NCI-H345 (cell line): ENCODE data around the gene KRTAP17-1.

ENCODE experiments used
- DNase-seq: peaks from one replicate; lab custom pipeline; 2025; lab: John Stamatoyannopoulos, UW

Gene KRTAP17-1

GRCh38 chr17:41332239-41332638 lies 16.7 kb upstream of the KRTAP17-1 start:
- no peak for DNase-seq

GRCh38 chr17:41331606-41332005 lies 16.1 kb upstream of the KRTAP17-1 start:
- DNase-seq = no peak

GRCh38 chr17:41329279-41329948 lies 13.9 kb upstream of the KRTAP17-1 start:
- peak; percentile 55 for DNase-seq

GRCh38 chr17:41328207-41328606 lies 12.7 kb upstream of the KRTAP17-1 start:
- no peak for DNase-seq

GRCh38 chr17:41327411-41328120 lies 12.1 kb upstream of the KRTAP17-1 start:
- no peak for DNase-seq

GRCh38 chr17:41326173-41327145 lies 10.9 kb upstream of the KRTAP17-1 start:
- no peak for DNase-seq

- DNase-seq = no peak
These were observed 10.1 kb upstream of the KRTAP17-1 start for GRCh38 chr17:41325611-41326010.

GRCh38 chr17:41325126-41325525 lies 9.6 kb upstream of the KRTAP17-1 start:
- no peak for DNase-seq

- DNase-seq = peak; percentile 4
These were observed 8.9 kb upstream of the KRTAP17-1 start for GRCh38 chr17:41324180-41325075.

GRCh38 chr17:41322903-41323895 lies 7.7 kb upstream of the KRTAP17-1 start:
- no peak for DNase-seq

- DNase-seq = peak; percentile 47
These were observed 6.8 kb upstream of the KRTAP17-1 start for GRCh38 chr17:41322094-41322902.

GRCh38 chr17:41318231-41318630 lies 2.7 kb upstream of the KRTAP17-1 start:
- no peak for DNase-seq

GRCh38 chr17:41315814-41316445 lies 420 bp upstream of the KRTAP17-1 start:
- DNase-seq = no peak

GRCh38 chr17:41311111-41311510 lies 4.4 kb downstream of the KRTAP17-1 start:
- DNase-seq = no peak

- no peak for DNase-seq
These were observed 6.6 kb downstream of the KRTAP17-1 start, which contains the start of gene KRTAP16-1 for GRCh38 chr17:41308918-41309359. TSS of gene KRTAP16-1 (minus strand) at chr17:41309309. CDS start at chr17:41309253, 56 bp downstream.

- DNase-seq = peak; percentile 13
These were observed 7.1 kb downstream of the KRTAP17-1 start for GRCh38 chr17:41308251-41308917.

GRCh38 chr17:41307647-41308046 lies 7.9 kb downstream of the KRTAP17-1 start:
- DNase-seq = no peak

- DNase-seq = no peak
These were observed 11.4 kb downstream of the KRTAP17-1 start for GRCh38 chr17:41304091-41304490.
